WTC11 (cell line): Measurements from ENCODE around the gene SMIM5. TPM values are rescaled to one million over a fixed set of nuclear protein-coding genes. Genes with fewer than 3 reads are reported as not detected.

ENCODE experiments used
- ATAC-seq: fragments of 200-7000 bp; cut with Tn5 transposase; 2 replicates; pipeline ENCODE4 v1.10.0; 2021; ENCODE audit warnings: mild to moderate bottlenecking, moderate library complexity
- CTCF ChIA-PET: fragments of 300-600 bp; sonication (Branson Sonifier 250); formaldehyde crosslinking; loops from one replicate; lab custom pipeline; 2021; ENCODE audit warnings: antibody characterized with exemption; lab: Charles Lee
- POLR2A ChIA-PET: fragments of 350-600 bp; sonication (Branson Sonifier 250); formaldehyde crosslinking; loops from one replicate; lab custom pipeline; 2021; ENCODE audit warnings: antibody characterized with exemption; lab: Charles Lee
- DNase-seq: peaks from one replicate; pipeline ENCODE4 v3.0.0; 2021; ENCODE audit warnings: low spot score
- H3K27ac Mint-ChIP-seq: 2 replicates; pipeline ENCODE4 v1.8.0; 2021; ENCODE audit warnings: mixed read lengths
- H3K27me3 Mint-ChIP-seq: 2 replicates; pipeline ENCODE4 v1.8.0; 2021; ENCODE audit warnings: low read depth, mild to moderate bottlenecking, moderate library complexity, mixed read lengths
- H3K36me3 Mint-ChIP-seq: 2 replicates; pipeline ENCODE4 v1.8.0; 2021; ENCODE audit warnings: mixed read lengths
- H3K4me1 Mint-ChIP-seq: 2 replicates; pipeline ENCODE4 v1.8.0; 2022; ENCODE audit warnings: mixed read lengths
- H3K4me3 Mint-ChIP-seq: 2 replicates; pipeline ENCODE4 v1.8.0; 2021; ENCODE audit warnings: mild to moderate bottlenecking, moderate library complexity, mixed read lengths
- H3K9me3 Mint-ChIP-seq: 2 replicates; pipeline ENCODE4 v1.8.0; 2021; ENCODE audit warnings: mixed read lengths
- AFF4 ChIP-seq: sonication (generic); formaldehyde crosslinking; IDR thresholded peaks from 2 replicates; pipeline ENCODE4 v1.8.1; 2023; ENCODE audit warnings: mild to moderate bottlenecking, missing genetic modification reagents, borderline replicate concordance
- ATF1 ChIP-seq: sonication (generic); formaldehyde crosslinking; IDR thresholded peaks from 2 replicates; pipeline ENCODE4 v1.8.1; 2023; ENCODE audit warnings: mild to moderate bottlenecking, moderate library complexity, missing genetic modification reagents
- E2F4 ChIP-seq: sonication (generic); formaldehyde crosslinking; IDR thresholded peaks from 2 replicates; pipeline ENCODE4 v1.8.1; 2022; ENCODE audit warnings: low read depth, mild to moderate bottlenecking, moderate library complexity, missing genetic modification reagents, borderline replicate concordance
- E2F5 ChIP-seq: sonication (generic); formaldehyde crosslinking; IDR thresholded peaks from 2 replicates; pipeline ENCODE4 v1.8.1; 2022; ENCODE audit warnings: mild to moderate bottlenecking, moderate library complexity, missing genetic modification reagents
- FOXP1 ChIP-seq: sonication (generic); formaldehyde crosslinking; IDR thresholded peaks from 2 replicates; pipeline ENCODE4 v1.8.0; 2022; ENCODE audit warnings: missing genetic modification reagents, mild to moderate bottlenecking, moderate library complexity, borderline replicate concordance
- GRHL2 ChIP-seq: fragments of 250-450 bp; sonication (Bioruptor Pico); IDR thresholded peaks from 2 replicates; pipeline ENCODE4 v1.8.0; 2022; ENCODE audit warnings: mild to moderate bottlenecking, moderate library complexity; ENCODE audit not compliant: insufficient replicate concordance, severe bottlenecking
- NFATC4 ChIP-seq: fragments of 250-450 bp; sonication (Bioruptor Pico); IDR thresholded peaks from 2 replicates; pipeline ENCODE4 v1.9.0; 2021; ENCODE audit warnings: mild to moderate bottlenecking
- NFE2L1 ChIP-seq: sonication (generic); formaldehyde crosslinking; IDR thresholded peaks from 2 replicates; pipeline ENCODE4 v1.8.1; 2023; ENCODE audit warnings: missing genetic modification reagents
- PRRX2 ChIP-seq: fragments of 250-450 bp; sonication (Bioruptor Pico); IDR thresholded peaks from 2 replicates; pipeline ENCODE4 v1.8.0; 2021; ENCODE audit warnings: mild to moderate bottlenecking
- RORB ChIP-seq: fragments of 250-450 bp; sonication (Bioruptor Pico); IDR thresholded peaks from 2 replicates; pipeline ENCODE4 v1.9.0; 2021; ENCODE audit warnings: mild to moderate bottlenecking
- SMAD3 ChIP-seq: sonication (generic); formaldehyde crosslinking; IDR thresholded peaks from 2 replicates; pipeline ENCODE4 v1.8.0; 2022; ENCODE audit warnings: missing genetic modification reagents, mild to moderate bottlenecking, borderline replicate concordance
- SMAD4 ChIP-seq: sonication (generic); formaldehyde crosslinking; IDR thresholded peaks from 2 replicates; pipeline ENCODE4 v1.8.0; 2022; ENCODE audit warnings: mild to moderate bottlenecking, missing genetic modification reagents
- TEAD4 ChIP-seq: sonication (generic); formaldehyde crosslinking; IDR thresholded peaks from 2 replicates; pipeline ENCODE4 v1.8.0; 2022; ENCODE audit warnings: mild to moderate bottlenecking, missing genetic modification reagents
- ZBTB21 ChIP-seq: sonication (generic); formaldehyde crosslinking; IDR thresholded peaks from 2 replicates; pipeline ENCODE4 v1.8.1; 2023; ENCODE audit warnings: mild to moderate bottlenecking, missing genetic modification reagents, borderline replicate concordance
- ZNF232 ChIP-seq: sonication (generic); formaldehyde crosslinking; IDR thresholded peaks from 2 replicates; pipeline ENCODE4 v1.8.0; 2022; ENCODE audit warnings: mild to moderate bottlenecking, missing genetic modification reagents
- ZNF416 ChIP-seq: fragments of 250-450 bp; sonication (Bioruptor Pico); IDR thresholded peaks from 2 replicates; pipeline ENCODE4 v1.9.0; 2021; ENCODE audit warnings: mild to moderate bottlenecking, inconsistent platforms
- total RNA-seq: library from RNA; stranded (reverse); gene quantifications from 3 replicates; pipeline ENCODE4 v1.2.3, GENCODE V29; 2021
- TF ChIP-seq, protein P1 (sequence below): sonication (generic); formaldehyde crosslinking; IDR thresholded peaks from 2 replicates; pipeline ENCODE4 v1.8.1; 2023; ENCODE audit warnings: mild to moderate bottlenecking, moderate library complexity, missing genetic modification reagents
- TF ChIP-seq, protein P2 (sequence below): sonication (generic); formaldehyde crosslinking; IDR thresholded peaks from 2 replicates; pipeline ENCODE4 v1.8.1; 2022; ENCODE audit warnings: mild to moderate bottlenecking, missing genetic modification reagents, moderate library complexity, borderline replicate concordance
- TF ChIP-seq, protein P3 (sequence below): sonication (generic); formaldehyde crosslinking; IDR thresholded peaks from 2 replicates; pipeline ENCODE4 v1.8.1; 2023; ENCODE audit warnings: mild to moderate bottlenecking, missing genetic modification reagents, moderate library complexity
- TF ChIP-seq, protein P4 (sequence below): sonication (generic); formaldehyde crosslinking; IDR thresholded peaks from 2 replicates; pipeline ENCODE4 v1.8.0; 2022; ENCODE audit warnings: mild to moderate bottlenecking, missing genetic modification reagents
- TF ChIP-seq, protein P5 (sequence below): sonication (generic); formaldehyde crosslinking; conservative IDR thresholded peaks from 2 replicates; pipeline ENCODE4 v1.8.1; 2022; ENCODE audit warnings: mild to moderate bottlenecking, missing genetic modification reagents
- TF ChIP-seq, protein P6 (sequence below): sonication (generic); formaldehyde crosslinking; IDR thresholded peaks from 2 replicates; pipeline ENCODE4 v1.8.1; 2023; ENCODE audit warnings: mild to moderate bottlenecking, missing genetic modification reagents, moderate library complexity

The SMIM5 gene
- total RNA-seq, 1 experiment from 2014 or later, result not detected

DNA sequence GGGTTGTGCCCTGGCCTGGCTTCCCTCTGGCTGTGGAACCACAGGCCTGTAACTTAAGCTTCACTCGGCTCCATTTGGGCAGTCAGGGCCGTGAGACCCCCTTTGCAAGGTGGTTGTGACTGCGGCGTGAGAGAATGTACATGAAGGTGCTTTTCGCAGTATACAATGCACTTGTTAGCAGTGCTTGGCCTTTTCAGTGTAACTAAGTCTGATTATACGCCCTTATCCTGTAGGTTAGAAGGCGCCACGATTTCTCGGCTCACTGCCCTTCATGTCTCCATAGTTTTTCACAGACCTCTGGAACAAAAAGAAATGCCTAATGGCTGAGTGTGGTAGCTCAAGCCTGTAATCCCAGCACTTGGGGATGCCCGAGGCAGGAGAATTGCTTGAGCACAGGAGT lies 47.2 kb downstream of the SMIM5 start:
- ChIA-PET CTCF (interaction anchor here (1.3 to 1.8 kb wide), 4 partner anchors 12 to 79 kb away, joined by 3 to 8 read pairs (median 4); no protein-coding TSS in a partner anchor), POLR2A (no interaction called here)
- Mint-ChIP-seq H3K27ac (no peak overlapping the region), H3K36me3 (peaks cover 13% of the 10 kb centered on the region; the same call in 1 of the 2 replicates), H3K27me3 (no peaks in the 10 kb centered on the region), H3K4me1 (no peaks in the 10 kb centered on the region), H3K4me3 (no peak overlapping the region), H3K9me3 (no peaks in the 10 kb centered on the region)
- ATAC-seq, result no peak
- DNase-seq, result no peak
- TF ChIP-seq ATF1 (no peak), E2F4 (no peak), AFF4 (CRISPR knock-in tag) (no peak), SMAD3 (CRISPR knock-in tag) (no peak), RORB (no peak), NFE2L1 (no peak), E2F5 (no peak), NFATC4 (CRISPR knock-in tag) (no peak), PRRX2 (no peak), TEAD4 (CRISPR knock-in tag) (no peak), GRHL2 (CRISPR knock-in tag) (no peak), ZBTB21 (no peak)
- TF ChIP-seq, protein P1, sequence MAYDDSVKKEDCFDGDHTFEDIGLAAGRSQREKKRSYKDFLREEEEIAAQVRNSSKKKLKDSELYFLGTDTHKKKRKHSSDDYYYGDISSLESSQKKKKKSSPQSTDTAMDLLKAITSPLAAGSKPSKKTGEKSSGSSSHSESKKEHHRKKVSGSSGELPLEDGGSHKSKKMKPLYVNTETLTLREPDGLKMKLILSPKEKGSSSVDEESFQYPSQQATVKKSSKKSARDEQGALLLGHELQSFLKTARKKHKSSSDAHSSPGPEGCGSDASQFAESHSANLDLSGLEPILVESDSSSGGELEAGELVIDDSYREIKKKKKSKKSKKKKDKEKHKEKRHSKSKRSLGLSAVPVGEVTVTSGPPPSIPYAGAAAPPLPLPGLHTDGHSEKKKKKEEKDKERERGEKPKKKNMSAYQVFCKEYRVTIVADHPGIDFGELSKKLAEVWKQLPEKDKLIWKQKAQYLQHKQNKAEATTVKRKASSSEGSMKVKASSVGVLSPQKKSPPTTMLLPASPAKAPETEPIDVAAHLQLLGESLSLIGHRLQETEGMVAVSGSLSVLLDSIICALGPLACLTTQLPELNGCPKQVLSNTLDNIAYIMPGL (CRISPR knock-in tag), result no peak
- TF ChIP-seq, protein P2, sequence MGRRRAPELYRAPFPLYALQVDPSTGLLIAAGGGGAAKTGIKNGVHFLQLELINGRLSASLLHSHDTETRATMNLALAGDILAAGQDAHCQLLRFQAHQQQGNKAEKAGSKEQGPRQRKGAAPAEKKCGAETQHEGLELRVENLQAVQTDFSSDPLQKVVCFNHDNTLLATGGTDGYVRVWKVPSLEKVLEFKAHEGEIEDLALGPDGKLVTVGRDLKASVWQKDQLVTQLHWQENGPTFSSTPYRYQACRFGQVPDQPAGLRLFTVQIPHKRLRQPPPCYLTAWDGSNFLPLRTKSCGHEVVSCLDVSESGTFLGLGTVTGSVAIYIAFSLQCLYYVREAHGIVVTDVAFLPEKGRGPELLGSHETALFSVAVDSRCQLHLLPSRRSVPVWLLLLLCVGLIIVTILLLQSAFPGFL (CRISPR knock-in tag), result no peak
- TF ChIP-seq, protein P3, sequence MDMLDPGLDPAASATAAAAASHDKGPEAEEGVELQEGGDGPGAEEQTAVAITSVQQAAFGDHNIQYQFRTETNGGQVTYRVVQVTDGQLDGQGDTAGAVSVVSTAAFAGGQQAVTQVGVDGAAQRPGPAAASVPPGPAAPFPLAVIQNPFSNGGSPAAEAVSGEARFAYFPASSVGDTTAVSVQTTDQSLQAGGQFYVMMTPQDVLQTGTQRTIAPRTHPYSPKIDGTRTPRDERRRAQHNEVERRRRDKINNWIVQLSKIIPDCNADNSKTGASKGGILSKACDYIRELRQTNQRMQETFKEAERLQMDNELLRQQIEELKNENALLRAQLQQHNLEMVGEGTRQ (CRISPR knock-in tag), result no peak

- Mint-ChIP-seq H3K9me3 (no peaks in the 10 kb centered on the region), H3K27ac (no peak overlapping the region), H3K4me3 (no peak overlapping the region), H3K36me3 (peaks cover 9% of the 10 kb centered on the region; the same call in 1 of the 2 replicates), H3K4me1 (no peaks in the 10 kb centered on the region), H3K27me3 (no peaks in the 10 kb centered on the region)
- ChIA-PET POLR2A (no interaction called here), CTCF (interaction anchor here (1.7 to 2.9 kb wide), 3 partner anchors 48 to 80 kb away, joined by 5 to 17 read pairs (median 8); partner anchors contain the start of gene SMIM5)
- no peak for ATAC-seq
- TF ChIP-seq SMAD4 (CRISPR knock-in tag), result no peak
- TF ChIP-seq, protein P4, sequence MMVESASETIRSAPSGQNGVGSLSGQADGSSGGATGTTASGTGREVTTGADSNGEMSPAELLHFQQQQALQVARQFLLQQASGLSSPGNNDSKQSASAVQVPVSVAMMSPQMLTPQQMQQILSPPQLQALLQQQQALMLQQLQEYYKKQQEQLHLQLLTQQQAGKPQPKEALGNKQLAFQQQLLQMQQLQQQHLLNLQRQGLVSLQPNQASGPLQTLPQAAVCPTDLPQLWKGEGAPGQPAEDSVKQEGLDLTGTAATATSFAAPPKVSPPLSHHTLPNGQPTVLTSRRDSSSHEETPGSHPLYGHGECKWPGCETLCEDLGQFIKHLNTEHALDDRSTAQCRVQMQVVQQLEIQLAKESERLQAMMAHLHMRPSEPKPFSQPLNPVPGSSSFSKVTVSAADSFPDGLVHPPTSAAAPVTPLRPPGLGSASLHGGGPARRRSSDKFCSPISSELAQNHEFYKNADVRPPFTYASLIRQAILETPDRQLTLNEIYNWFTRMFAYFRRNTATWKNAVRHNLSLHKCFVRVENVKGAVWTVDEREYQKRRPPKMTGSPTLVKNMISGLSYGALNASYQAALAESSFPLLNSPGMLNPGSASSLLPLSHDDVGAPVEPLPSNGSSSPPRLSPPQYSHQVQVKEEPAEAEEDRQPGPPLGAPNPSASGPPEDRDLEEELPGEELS (CRISPR knock-in tag), result no peak
- no peak for TF ChIP-seq FOXP1 (CRISPR knock-in tag)
- TF ChIP-seq, protein P5, sequence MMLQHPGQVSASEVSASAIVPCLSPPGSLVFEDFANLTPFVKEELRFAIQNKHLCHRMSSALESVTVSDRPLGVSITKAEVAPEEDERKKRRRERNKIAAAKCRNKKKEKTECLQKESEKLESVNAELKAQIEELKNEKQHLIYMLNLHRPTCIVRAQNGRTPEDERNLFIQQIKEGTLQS (CRISPR knock-in tag), result no peak
- no peak for TF ChIP-seq ZNF416 (CRISPR knock-in tag)
- TF ChIP-seq ZNF232 (CRISPR knock-in tag), result no peak
- TF ChIP-seq, protein P6, sequence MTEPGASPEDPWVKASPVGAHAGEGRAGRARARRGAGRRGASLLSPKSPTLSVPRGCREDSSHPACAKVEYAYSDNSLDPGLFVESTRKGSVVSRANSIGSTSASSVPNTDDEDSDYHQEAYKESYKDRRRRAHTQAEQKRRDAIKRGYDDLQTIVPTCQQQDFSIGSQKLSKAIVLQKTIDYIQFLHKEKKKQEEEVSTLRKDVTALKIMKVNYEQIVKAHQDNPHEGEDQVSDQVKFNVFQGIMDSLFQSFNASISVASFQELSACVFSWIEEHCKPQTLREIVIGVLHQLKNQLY (CRISPR knock-in tag), result no peak
- no peak for DNase-seq
Observed at GRCh38 chr17:75681289-75681688, 48.1 kb downstream of the SMIM5 start.
